RCC 7860 (cell line): ENCODE measurements around the gene FOSL1.
"Not testable (repeated sequence)": the region's sequence is repeated elsewhere in the genome, so short reads cannot be mapped to it uniquely, and the experiment has no call there.

Source experiments
- DNase-seq: peaks from one replicate; pipeline ENCODE4 v3.0.0-alpha.2; 2015; ENCODE audit warnings: low spot score
- FAIRE-seq: peaks from 2 replicates; lab custom pipeline; 2012; peaks lifted over from hg19 to GRCh38; lab: Jason Lieb, UNC

Gene FOSL1

GRCh38 chr11:65854852-65855837 is 45.0 kb downstream of the FOSL1 start:
- no peak for DNase-seq
- FAIRE-seq = no peak

- FAIRE-seq (no peak), DNase-seq (no peak)
Observed at GRCh38 chr11:65854161-65854592, 46.0 kb downstream of the FOSL1 start.

GRCh38 chr11:65853246-65853979 is 46.8 kb downstream of the FOSL1 start:
- FAIRE-seq = no peak

GRCh38 chr11:65852508-65853245 is 47.5 kb downstream of the FOSL1 start:
- DNase-seq (no peak), FAIRE-seq (no peak)

More at GRCh38 chr11:65853246-65853979, 46.8 kb downstream of the FOSL1 start:
- no peak for DNase-seq

- no peak for FAIRE-seq
- DNase-seq = no peak
Observed at GRCh38 chr11:65851811-65852507, 48.2 kb downstream of the FOSL1 start.

- DNase-seq (peak; percentile 53), FAIRE-seq (no peak)
Observed at GRCh38 chr11:65851083-65851579, 49.1 kb downstream of the FOSL1 start.

- DNase-seq (no peak), FAIRE-seq (no peak)
Observed at GRCh38 chr11:65850217-65851082, 49.7 kb downstream of the FOSL1 start.

- no peak for FAIRE-seq
Observed at GRCh38 chr11:65849771-65850216, 50.4 kb downstream of the FOSL1 start.

GRCh38 chr11:65849366-65849765 is 50.8 kb downstream of the FOSL1 start:
- no peak for FAIRE-seq
- no peak for DNase-seq

More at GRCh38 chr11:65849771-65850216, 50.4 kb downstream of the FOSL1 start:
- no peak for DNase-seq

GRCh38 chr11:65848693-65849092 is 51.5 kb downstream of the FOSL1 start:
- not testable (repeated sequence) for FAIRE-seq

GRCh38 chr11:65847746-65848145 is 52.4 kb downstream of the FOSL1 start:
- DNase-seq (no peak), FAIRE-seq (no peak)

More at GRCh38 chr11:65848693-65849092, 51.5 kb downstream of the FOSL1 start:
- DNase-seq = not testable (repeated sequence)

- no peak for FAIRE-seq
- no peak for DNase-seq
Observed at GRCh38 chr11:65844231-65844872, 55.8 kb downstream of the FOSL1 start.

GRCh38 chr11:65843811-65844210 is 56.4 kb downstream of the FOSL1 start:
- FAIRE-seq (no peak), DNase-seq (no peak)

GRCh38 chr11:65842144-65842543 is 58.0 kb downstream of the FOSL1 start:
- FAIRE-seq (no peak), DNase-seq (no peak)
